ENCODE measurements around the gene CST1.
"Not testable (repeated sequence)": the region's sequence is repeated elsewhere in the genome, so short reads cannot be mapped to it uniquely, and the experiment has no call there.

Gene CST1

DNA sequence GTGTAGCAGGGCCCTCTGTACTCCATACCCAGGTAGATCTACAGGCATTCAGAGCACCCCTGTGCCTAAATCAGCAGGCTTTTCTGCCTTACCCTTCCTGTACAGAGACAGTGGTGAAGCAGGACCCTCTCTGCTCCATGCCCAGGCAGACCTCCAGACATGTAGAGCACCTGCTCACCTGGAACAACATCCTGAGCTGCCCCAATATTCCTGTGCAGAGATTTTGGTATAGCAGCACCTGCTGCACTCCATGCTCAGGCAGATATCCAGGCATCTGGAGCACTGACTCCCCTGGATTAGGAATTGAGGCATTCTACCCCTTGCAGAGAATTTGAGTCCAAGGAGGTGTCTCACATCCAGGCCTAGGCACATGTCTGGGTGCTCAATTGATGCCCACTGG lies 12.6 kb upstream of the CST1 start:
- no peaks in the 10 kb centered on the region for H3K27me3 ChIP-seq (ENCODE audit: insufficient read depth, low read depth, severe bottlenecking)
- TF ChIP-seq, protein P1, sequence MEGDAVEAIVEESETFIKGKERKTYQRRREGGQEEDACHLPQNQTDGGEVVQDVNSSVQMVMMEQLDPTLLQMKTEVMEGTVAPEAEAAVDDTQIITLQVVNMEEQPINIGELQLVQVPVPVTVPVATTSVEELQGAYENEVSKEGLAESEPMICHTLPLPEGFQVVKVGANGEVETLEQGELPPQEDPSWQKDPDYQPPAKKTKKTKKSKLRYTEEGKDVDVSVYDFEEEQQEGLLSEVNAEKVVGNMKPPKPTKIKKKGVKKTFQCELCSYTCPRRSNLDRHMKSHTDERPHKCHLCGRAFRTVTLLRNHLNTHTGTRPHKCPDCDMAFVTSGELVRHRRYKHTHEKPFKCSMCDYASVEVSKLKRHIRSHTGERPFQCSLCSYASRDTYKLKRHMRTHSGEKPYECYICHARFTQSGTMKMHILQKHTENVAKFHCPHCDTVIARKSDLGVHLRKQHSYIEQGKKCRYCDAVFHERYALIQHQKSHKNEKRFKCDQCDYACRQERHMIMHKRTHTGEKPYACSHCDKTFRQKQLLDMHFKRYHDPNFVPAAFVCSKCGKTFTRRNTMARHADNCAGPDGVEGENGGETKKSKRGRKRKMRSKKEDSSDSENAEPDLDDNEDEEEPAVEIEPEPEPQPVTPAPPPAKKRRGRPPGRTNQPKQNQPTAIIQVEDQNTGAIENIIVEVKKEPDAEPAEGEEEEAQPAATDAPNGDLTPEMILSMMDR (IDR thresholded peaks at IDR 0.05; ENCODE audit: low read depth, low read length) = no peak
- H3K36me3 ChIP-seq = no peaks in the 10 kb centered on the region
- no peaks in the 10 kb centered on the region for H3K9me3 ChIP-seq (ENCODE audit: severe bottlenecking)
- H3K4me3 ChIP-seq (ENCODE audit: low read depth, low read length) = no peak overlapping the region
- no peak overlapping the region for H3K27ac ChIP-seq
- no peak for DNase-seq

DNA sequence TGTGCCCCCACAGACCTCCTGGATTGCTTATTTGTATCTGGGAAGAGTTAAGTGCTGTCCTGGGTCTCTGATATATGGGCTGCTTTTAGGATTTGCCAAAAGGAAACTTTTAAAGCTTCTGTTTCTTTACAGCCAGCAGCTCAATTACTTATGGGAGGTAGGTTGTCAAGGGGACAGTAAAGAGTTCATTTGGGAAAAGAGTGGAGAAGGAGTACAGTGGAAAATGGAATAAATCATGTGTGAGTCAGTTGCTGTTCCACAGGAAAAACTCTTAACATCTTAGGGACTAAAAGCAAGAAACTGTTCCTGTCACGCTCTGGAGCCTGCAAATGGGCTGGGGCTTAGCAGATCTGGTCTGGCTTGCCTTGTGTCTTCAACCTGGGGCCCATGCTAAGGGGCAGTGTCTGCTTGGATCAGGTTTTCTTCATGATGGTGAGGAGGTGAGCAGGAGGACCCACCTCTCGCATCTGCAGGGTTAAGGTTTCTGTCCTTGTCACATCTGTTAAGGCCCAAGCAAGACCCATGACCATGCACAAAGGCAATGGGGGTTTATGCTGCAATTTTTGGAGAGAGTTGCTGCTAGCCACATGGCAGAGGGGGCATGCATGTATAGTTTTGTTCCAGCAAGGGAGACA lies 8.7 kb upstream of the CST1 start:
- no peaks in the 10 kb centered on the region for H3K9me3 ChIP-seq (ENCODE audit: severe bottlenecking)
- no peak overlapping the region for H3K4me3 ChIP-seq (ENCODE audit: low read depth, low read length)
- TF ChIP-seq, protein P1 (IDR thresholded peaks at IDR 0.05; ENCODE audit: low read depth, low read length) = no peak
- DNase-seq = no peak
- no peaks in the 10 kb centered on the region for H3K36me3 ChIP-seq
- H3K27me3 ChIP-seq (ENCODE audit: insufficient read depth, low read depth, severe bottlenecking) = no peaks in the 10 kb centered on the region
- no peak overlapping the region for H3K27ac ChIP-seq

DNA sequence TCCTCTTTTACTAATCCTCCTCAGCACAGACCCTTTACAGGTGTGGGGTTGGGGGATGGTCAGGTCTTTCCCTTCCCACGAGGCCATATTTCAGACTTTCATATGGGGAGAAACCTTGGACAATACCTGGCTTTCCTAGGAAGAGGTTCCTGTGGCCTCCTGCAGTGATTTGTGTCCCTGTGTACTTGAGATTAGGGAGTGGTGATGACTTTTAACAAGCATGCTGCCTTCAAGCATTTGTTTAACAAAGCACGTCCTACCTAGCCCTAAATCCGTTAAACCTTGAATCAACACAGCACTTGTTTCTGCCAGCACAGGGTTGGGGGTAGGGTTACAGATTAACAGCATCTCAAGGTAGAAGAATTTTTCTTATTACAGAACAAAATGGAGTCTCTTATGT lies 6.1 kb upstream of the CST1 start:
- not testable (repeated sequence) for H3K9me3 ChIP-seq (ENCODE audit: severe bottlenecking); H3K4me3 ChIP-seq (ENCODE audit: low read depth, low read length); H3K36me3 ChIP-seq; H3K27me3 ChIP-seq (ENCODE audit: insufficient read depth, low read depth, severe bottlenecking)
- peak; percentile 36 for DNase-seq
- peak overlapping the region; percentile 61 for H3K27ac ChIP-seq

DNA sequence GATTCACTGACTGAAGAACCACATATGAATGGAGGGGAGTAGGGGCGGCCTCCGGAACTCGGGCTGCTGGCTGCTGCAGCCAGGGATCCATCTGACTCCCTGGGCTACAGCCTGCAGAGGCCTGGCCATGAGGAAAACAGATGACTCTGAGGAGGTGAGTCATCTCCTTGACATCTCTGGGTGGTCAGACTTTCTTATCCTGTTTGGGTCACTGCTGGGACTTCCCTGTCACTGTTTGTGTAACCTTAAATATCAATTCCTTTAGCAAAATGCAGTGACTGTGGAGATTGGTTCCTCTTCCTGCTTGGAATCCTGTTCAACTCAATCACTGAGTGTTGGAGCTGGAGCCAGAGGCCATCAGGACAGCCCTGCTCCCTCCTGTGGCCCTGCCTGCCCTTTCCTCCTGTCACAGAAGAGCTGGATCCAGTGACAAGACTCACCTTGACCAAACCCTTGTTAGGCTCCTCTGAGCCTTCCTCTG lies 4.4 kb upstream of the CST1 start:
- DNase-seq; H3K27me3 ChIP-seq (ENCODE audit: insufficient read depth, low read depth, severe bottlenecking); H3K36me3 ChIP-seq; H3K9me3 ChIP-seq (ENCODE audit: severe bottlenecking); H3K27ac ChIP-seq; H3K4me3 ChIP-seq (ENCODE audit: low read depth, low read length): not testable (repeated sequence)

DNA sequence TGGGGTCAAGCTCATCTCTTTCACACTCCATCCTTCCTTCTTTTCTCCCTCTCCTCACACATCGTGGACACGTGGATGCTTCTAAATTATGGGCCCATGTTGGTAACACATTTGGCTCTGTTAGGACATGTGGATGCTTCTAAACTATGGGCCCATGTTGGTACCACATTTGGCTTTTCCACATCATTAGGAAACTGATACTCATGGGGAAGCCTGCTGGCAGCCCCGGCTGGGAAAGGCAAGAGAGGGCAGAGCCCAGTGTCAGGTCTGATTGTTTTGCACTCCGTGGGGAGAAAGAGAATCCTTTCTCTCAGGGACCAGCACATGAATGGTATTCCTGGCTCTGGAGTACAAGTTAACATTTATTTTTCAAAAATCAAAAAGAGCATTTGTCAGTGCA lies 4.0 kb upstream of the CST1 start:
- TF ChIP-seq, protein P1 (IDR thresholded peaks at IDR 0.05; ENCODE audit: low read depth, low read length) = no peak
- no peak overlapping the region for H3K27ac ChIP-seq
- no peaks in the 10 kb centered on the region for H3K36me3 ChIP-seq
- no peaks in the 10 kb centered on the region for H3K9me3 ChIP-seq (ENCODE audit: severe bottlenecking)
- DNase-seq = no peak
- no peak overlapping the region for H3K4me3 ChIP-seq (ENCODE audit: low read depth, low read length)
- H3K27me3 ChIP-seq (ENCODE audit: insufficient read depth, low read depth, severe bottlenecking) = no peaks in the 10 kb centered on the region

DNA sequence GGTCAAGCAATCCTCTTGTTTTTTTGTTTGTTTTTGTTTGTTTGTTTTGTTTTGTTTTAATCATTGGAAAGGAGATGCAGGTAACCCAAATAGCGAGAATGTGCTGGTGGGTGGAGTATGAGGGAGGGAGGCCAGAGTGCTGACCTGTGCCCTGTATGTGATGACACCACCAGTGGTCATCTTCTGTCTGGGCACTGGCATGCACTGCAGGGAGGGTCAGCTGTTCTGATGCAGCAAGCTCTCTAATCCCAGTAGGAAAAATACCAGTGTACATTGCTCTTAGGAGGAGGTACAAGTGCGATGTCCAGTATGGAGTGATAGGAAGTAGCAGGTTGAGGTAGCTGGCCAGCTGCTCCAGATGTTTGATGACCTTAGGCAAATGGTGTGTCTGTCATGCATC lies 2.9 kb upstream of the CST1 start:
- Histone ChIP-seq H3K27me3 (ENCODE audit: insufficient read depth, low read depth, severe bottlenecking) (no peaks in the 10 kb centered on the region), H3K9me3 (ENCODE audit: severe bottlenecking) (no peaks in the 10 kb centered on the region), H3K27ac (no peak overlapping the region), H3K36me3 (no peaks in the 10 kb centered on the region), H3K4me3 (ENCODE audit: low read depth, low read length) (no peak overlapping the region)
- TF ChIP-seq, protein P1 (IDR thresholded peaks at IDR 0.05; ENCODE audit: low read depth, low read length) = no peak
- DNase-seq = no peak

DNA sequence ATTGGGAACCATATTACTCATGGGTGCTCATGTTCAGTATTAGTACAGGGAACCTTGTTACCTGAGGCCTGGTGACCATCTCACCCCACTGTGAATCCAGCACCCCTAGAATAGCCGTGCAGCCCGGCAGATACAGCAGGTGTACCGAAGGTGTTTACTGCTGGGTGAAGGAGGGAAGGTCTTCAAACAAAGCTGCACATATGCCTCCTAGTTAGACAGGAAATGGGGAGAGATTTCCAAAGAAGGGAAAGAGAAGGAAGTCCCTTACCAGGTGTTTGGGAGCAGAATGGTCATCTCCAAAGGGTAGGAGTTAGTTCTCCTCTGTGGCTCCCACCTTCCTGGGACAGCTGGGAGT lies 2.4 kb upstream of the CST1 start:
- Histone ChIP-seq H3K27ac (no peak overlapping the region), H3K4me3 (ENCODE audit: low read depth, low read length) (no peak overlapping the region), H3K9me3 (ENCODE audit: severe bottlenecking) (no peaks in the 10 kb centered on the region), H3K36me3 (no peaks in the 10 kb centered on the region), H3K27me3 (ENCODE audit: insufficient read depth, low read depth, severe bottlenecking) (no peaks in the 10 kb centered on the region)
- TF ChIP-seq, protein P1 (IDR thresholded peaks at IDR 0.05; ENCODE audit: low read depth, low read length) = no peak
- no peak for DNase-seq

Measured in WERI-Rb-1 (cell line).